VCaP (cell line): Measurements from ENCODE around the gene METRN.

Source experiments
- H3K27ac ChIP-seq: fragments of 450-650 bp; 2 replicates; pipeline ENCODE4 v1.5.1; 2017
- CTCF ChIP-seq: fragments of 450-650 bp; conservative IDR thresholded peaks from 2 replicates; pipeline ENCODE4 v1.5.1; 2017; ENCODE audit warnings: mild to moderate bottlenecking, moderate library complexity

Gene METRN

GRCh38 chr16:715477-716199 lies 720 bp downstream of the METRN start:
- peak; percentile 14; the same call in 1 of the 2 replicates for TF ChIP-seq CTCF
- peak overlapping the region; percentile 53 for H3K27ac ChIP-seq

- TF ChIP-seq CTCF = no peak
- peak overlapping the region; percentile 53 for H3K27ac ChIP-seq
Observed at GRCh38 chr16:716200-716568, 1.3 kb downstream of the METRN start.

- no peak overlapping the region; the same call in 1 of the 2 replicates for H3K27ac ChIP-seq
Observed at GRCh38 chr16:716768-717325, 1.9 kb downstream of the METRN start.

GRCh38 chr16:717450-718245 lies 2.7 kb downstream of the METRN start:
- TF ChIP-seq CTCF = no peak
- 0 out of 2 replicates have a peak overlapping the region, but pooled peaks have one; percentile 93 for H3K27ac ChIP-seq

More at GRCh38 chr16:716768-717325, 1.9 kb downstream of the METRN start:
- no peak for TF ChIP-seq CTCF

- no peak for TF ChIP-seq CTCF
- 0 out of 2 replicates have a peak overlapping the region, but pooled peaks have one; percentile 93 for H3K27ac ChIP-seq
Observed at GRCh38 chr16:718389-718788, 3.5 kb downstream of the METRN start.

GRCh38 chr16:718922-719321 lies 4.0 kb downstream of the METRN start:
- peak overlapping the region; percentile 93 for H3K27ac ChIP-seq
- TF ChIP-seq CTCF = no peak

GRCh38 chr16:719815-720446 lies 5.0 kb downstream of the METRN start:
- H3K27ac ChIP-seq = peak overlapping the region; percentile 93
- TF ChIP-seq CTCF = peak; percentile 39
